Osteoblast (primary cell): ENCODE measurements around the gene RIPOR1. TPM values are rescaled to one million over a fixed set of nuclear protein-coding genes. Genes with fewer than 3 reads are reported as not detected.

Experiments used
- DNase-seq: peaks from one replicate; pipeline ENCODE4 v3.0.0; 2011; ENCODE audit warnings: low spot score, mixed read lengths; ENCODE audit not compliant: insufficient read length; ENCODE audit errors: missing footprints
- H2AFZ ChIP-seq: 2 replicates; pipeline ENCODE4 v1.6.0; 2011; ENCODE audit warnings: mild to moderate bottlenecking, low read length
- H3K27ac ChIP-seq: 2 replicates; pipeline ENCODE4 v1.5.1; 2011; ENCODE audit warnings: mild to moderate bottlenecking, low read depth, low read length, moderate library complexity
- H3K27me3 ChIP-seq: 2 replicates; pipeline ENCODE4 v1.6.0; 2012; ENCODE audit warnings: mild to moderate bottlenecking, control low read depth, inconsistent platforms, low read length, moderate library complexity; ENCODE audit not compliant: insufficient read depth
- H3K36me3 ChIP-seq: 2 replicates; pipeline ENCODE4 v1.5.1; 2011; ENCODE audit warnings: mild to moderate bottlenecking, low read length, control low read depth, moderate library complexity; ENCODE audit not compliant: insufficient read depth
- H3K4me1 ChIP-seq: 2 replicates; pipeline ENCODE4 v1.5.1; 2011; ENCODE audit warnings: mild to moderate bottlenecking, low read length, control low read depth, moderate library complexity; ENCODE audit not compliant: insufficient read depth
- H3K4me2 ChIP-seq: 2 replicates; pipeline ENCODE4 v1.6.0; 2011; ENCODE audit warnings: mild to moderate bottlenecking, low read length; ENCODE audit not compliant: insufficient read depth
- H3K4me3 ChIP-seq: fragments of 200-600 bp; sonication (generic); 3 replicates; pipeline ENCODE4 v1.5.1; 2012; ENCODE audit warnings: mild to moderate bottlenecking, low read length, inconsistent platforms; ENCODE audit not compliant: insufficient read depth
- H3K79me2 ChIP-seq: 2 replicates; pipeline ENCODE4 v1.6.0; 2012; ENCODE audit warnings: mild to moderate bottlenecking, low read length, control low read depth, inconsistent platforms; ENCODE audit not compliant: insufficient read depth
- H3K9me3 ChIP-seq: 2 replicates; pipeline ENCODE4 v1.5.1; 2011; ENCODE audit warnings: low read depth, low read length, control low read depth
- H4K20me1 ChIP-seq: 2 replicates; pipeline ENCODE4 v1.6.0; 2012; ENCODE audit warnings: mild to moderate bottlenecking, low read length, control low read depth; ENCODE audit not compliant: insufficient read depth
- total RNA-seq: library from RNA; depleted of rRNA; stranded (reverse); fragments of >200 nt; gene quantifications from 2 replicates; pipeline ENCODE4 v1.2.3, GENCODE V29; 2012
- TF ChIP-seq, protein P1 (sequence below): IDR thresholded peaks from 2 replicates; pipeline ENCODE4 v1.5.1; 2011; ENCODE audit warnings: mild to moderate bottlenecking, low read depth, low read length, moderate library complexity; ENCODE audit errors: extremely low read depth

RIPOR1 gene
- total RNA-seq, 1 donor = 36.6 TPM

- Histone ChIP-seq H3K27ac (no peak overlapping the region), H3K4me1 (no peaks in the 10 kb centered on the region), H4K20me1 (peaks cover 20% of the 10 kb centered on the region), H3K79me2 (peaks cover 2% of the 10 kb centered on the region), H3K36me3 (peaks cover 41% of the 10 kb centered on the region), H3K4me2 (no peak overlapping the region), H3K9me3 (no peaks in the 10 kb centered on the region), H2AFZ (no peak overlapping the region), H3K27me3 (no peaks in the 10 kb centered on the region), H3K4me3 (no peak overlapping the region)
- peak; percentile 57 for DNase-seq
- TF ChIP-seq, protein P1, sequence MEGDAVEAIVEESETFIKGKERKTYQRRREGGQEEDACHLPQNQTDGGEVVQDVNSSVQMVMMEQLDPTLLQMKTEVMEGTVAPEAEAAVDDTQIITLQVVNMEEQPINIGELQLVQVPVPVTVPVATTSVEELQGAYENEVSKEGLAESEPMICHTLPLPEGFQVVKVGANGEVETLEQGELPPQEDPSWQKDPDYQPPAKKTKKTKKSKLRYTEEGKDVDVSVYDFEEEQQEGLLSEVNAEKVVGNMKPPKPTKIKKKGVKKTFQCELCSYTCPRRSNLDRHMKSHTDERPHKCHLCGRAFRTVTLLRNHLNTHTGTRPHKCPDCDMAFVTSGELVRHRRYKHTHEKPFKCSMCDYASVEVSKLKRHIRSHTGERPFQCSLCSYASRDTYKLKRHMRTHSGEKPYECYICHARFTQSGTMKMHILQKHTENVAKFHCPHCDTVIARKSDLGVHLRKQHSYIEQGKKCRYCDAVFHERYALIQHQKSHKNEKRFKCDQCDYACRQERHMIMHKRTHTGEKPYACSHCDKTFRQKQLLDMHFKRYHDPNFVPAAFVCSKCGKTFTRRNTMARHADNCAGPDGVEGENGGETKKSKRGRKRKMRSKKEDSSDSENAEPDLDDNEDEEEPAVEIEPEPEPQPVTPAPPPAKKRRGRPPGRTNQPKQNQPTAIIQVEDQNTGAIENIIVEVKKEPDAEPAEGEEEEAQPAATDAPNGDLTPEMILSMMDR = no peak
These were observed 20.6 kb downstream of the RIPOR1 start for GRCh38 chr16:67549240-67549639.

DNA sequence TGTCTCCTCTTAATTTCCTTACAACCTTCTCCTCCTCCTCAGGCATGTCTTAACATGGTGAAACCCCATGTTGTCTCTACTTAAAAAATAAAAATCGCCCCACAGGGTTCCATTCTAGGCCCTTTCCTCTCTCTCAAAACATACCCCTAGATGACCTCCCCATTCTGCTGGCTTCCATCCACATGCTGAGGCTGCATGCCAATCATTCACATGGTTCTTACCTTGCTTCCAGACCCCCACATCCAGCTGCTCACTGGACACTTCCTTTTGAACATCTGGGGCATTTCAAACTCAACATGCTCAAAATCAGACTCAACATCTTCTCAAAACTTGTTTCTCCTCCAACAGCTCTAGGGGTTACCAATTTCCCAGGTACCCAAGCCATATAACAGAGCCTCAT is 21.3 kb downstream of the RIPOR1 start:
- H3K36me3 ChIP-seq = peaks cover 34% of the 10 kb centered on the region
- no peak overlapping the region for H3K4me2 ChIP-seq
- no peak for DNase-seq
- H3K4me1 ChIP-seq = no peaks in the 10 kb centered on the region
- H3K9me3 ChIP-seq = no peaks in the 10 kb centered on the region
- TF ChIP-seq, protein P1 = no peak
- H3K4me3 ChIP-seq = no peak overlapping the region
- no peak overlapping the region for H3K27ac ChIP-seq
- H3K27me3 ChIP-seq = no peaks in the 10 kb centered on the region
- H2AFZ ChIP-seq = no peak overlapping the region
- peaks cover 3% of the 10 kb centered on the region for H3K79me2 ChIP-seq
- H4K20me1 ChIP-seq = peaks cover 20% of the 10 kb centered on the region

DNA sequence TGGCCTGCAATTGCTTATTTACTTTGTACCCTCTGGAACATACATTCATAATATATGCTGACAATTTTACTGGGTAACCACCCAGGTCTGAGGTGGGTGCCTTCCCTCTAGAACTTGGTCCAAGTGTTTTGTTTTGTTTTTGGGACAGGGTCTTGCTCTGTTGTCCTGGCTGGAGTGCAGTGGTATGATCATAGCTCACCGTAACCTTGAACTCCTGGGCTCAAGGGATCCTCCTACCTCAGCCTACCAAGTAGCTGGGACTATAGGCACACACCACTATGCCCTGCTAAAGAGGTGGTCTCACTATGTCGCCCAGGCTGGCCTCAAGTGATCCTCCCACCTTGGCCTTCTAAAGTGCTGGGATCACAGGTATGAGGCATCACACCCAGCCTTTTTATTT is 22.5 kb downstream of the RIPOR1 start:
- H3K27ac ChIP-seq = no peak overlapping the region
- TF ChIP-seq, protein P1 = no peak
- peaks cover 3% of the 10 kb centered on the region for H3K79me2 ChIP-seq
- H4K20me1 ChIP-seq = peaks cover 19% of the 10 kb centered on the region
- no peak overlapping the region for H2AFZ ChIP-seq
- DNase-seq = peak; percentile 23
- no peak overlapping the region for H3K4me3 ChIP-seq
- no peak overlapping the region for H3K4me2 ChIP-seq
- H3K4me1 ChIP-seq = peaks cover 7% of the 10 kb centered on the region
- no peaks in the 10 kb centered on the region for H3K27me3 ChIP-seq
- H3K9me3 ChIP-seq = no peaks in the 10 kb centered on the region
- peaks cover 23% of the 10 kb centered on the region for H3K36me3 ChIP-seq

GRCh38 chr16:67551972-67552371 is 23.3 kb downstream of the RIPOR1 start:
- no peaks in the 10 kb centered on the region for H3K27me3 ChIP-seq
- no peak overlapping the region for H3K4me2 ChIP-seq
- no peak overlapping the region for H3K4me3 ChIP-seq
- peaks cover 15% of the 10 kb centered on the region for H3K36me3 ChIP-seq
- no peak for DNase-seq
- no peaks in the 10 kb centered on the region for H3K9me3 ChIP-seq
- no peak overlapping the region for H2AFZ ChIP-seq
- H3K79me2 ChIP-seq = peaks cover 3% of the 10 kb centered on the region
- H3K27ac ChIP-seq = no peak overlapping the region
- peaks cover 10% of the 10 kb centered on the region for H3K4me1 ChIP-seq
- TF ChIP-seq, protein P1 = no peak
- H4K20me1 ChIP-seq = peaks cover 10% of the 10 kb centered on the region
